Naive thymus-derived CD8-positive, alpha-beta T cell (primary cell): ENCODE results near the gene CCDC33. TPM values are rescaled to one million over a fixed set of nuclear protein-coding genes. Genes with fewer than 3 reads are reported as not detected.

Experiments used
- ATAC-seq, 2 donors: fragments of 150-1000 bp; cut with Tn5 transposase in 1 of 2; sonication (Bioruptor Pico), chemical (Tn5 transposase) in 1 of 2; 1 replicate in 1 of 2; 2 replicates in 1 of 2; pipeline ENCODE4 v1.10.0; 2021; ENCODE audit warnings: mild to moderate bottlenecking in 2 of 2, moderate library complexity in 2 of 2
- POLR2A ChIA-PET: fragments of 350-600 bp; sonication (Branson Sonifier 250); formaldehyde crosslinking; loops from one replicate; lab custom pipeline; 2021; ENCODE audit warnings: antibody characterized with exemption; lab: Charles Lee
- DNase-seq, 10 donors: peaks; one replicate each; pipeline versions ENCODE4 v3.0.0 to v3.0.0-alpha.2; 2020 to 2022
- H3K27ac Mint-ChIP-seq, 10 donors: one replicate each; pipeline ENCODE4 v1.8.0; 2020 to 2022; ENCODE audit warnings: mild to moderate bottlenecking in 10 of 10, mixed read lengths in 10 of 10, moderate library complexity in 4 of 10, inconsistent platforms in 1 of 10
- H3K27me3 Mint-ChIP-seq, 5 donors: one replicate each; pipeline ENCODE4 v1.8.0; 2021 to 2022; ENCODE audit warnings: mixed read lengths in 5 of 5
- H3K36me3 Mint-ChIP-seq, 3 donors: one replicate each; pipeline ENCODE4 v1.8.0; 2020 to 2022; ENCODE audit warnings: mixed read lengths in 3 of 3, mild to moderate bottlenecking in 2 of 3, inconsistent platforms in 1 of 3
- H3K4me1 Mint-ChIP-seq, 4 donors: one replicate each; pipeline ENCODE4 v1.8.0; 2021 to 2022; ENCODE audit warnings: mixed read lengths in 4 of 4
- H3K4me3 Mint-ChIP-seq, 10 donors: one replicate each; pipeline ENCODE4 v1.8.0; 2020 to 2022; ENCODE audit warnings: mild to moderate bottlenecking in 10 of 10, mixed read lengths in 10 of 10, moderate library complexity in 6 of 10, inconsistent platforms in 1 of 10
- H3K9me3 Mint-ChIP-seq, 9 donors: one replicate each; pipeline ENCODE4 v1.8.0; 2020 to 2022; ENCODE audit warnings: mixed read lengths in 9 of 9, mild to moderate bottlenecking in 3 of 9, inconsistent platforms in 1 of 9, moderate library complexity in 1 of 9
- polyA plus RNA-seq, 3 donors: library from polyadenylated mRNA; unstranded; fragments of 300-500 nt; fragmentation: Illumina TruSeq; gene quantifications; one replicate each; pipeline ENCODE4 v1.2.3, GENCODE V29; 2021
- total RNA-seq, 8 experiments: library from RNA in 2 of 8; stranded (reverse) in 2 of 8; gene quantifications; one replicate each; pipeline ENCODE4 v1.2.3 and lab custom pipeline; 2021 to 2026

CCDC33 gene
- total and polyA plus RNA-seq, 5 experiments from 2014 or later, result not detected

GRCh38 chr15:74305687-74306086 is 69.6 kb downstream of the CCDC33 start:
- H3K27ac Mint-ChIP-seq, result peak overlapping the region in 1 of 10 donors; percentile 59
- H3K4me1 Mint-ChIP-seq, result peaks cover 0 to 14% (median 5%) of the 10 kb centered on the region in 4 donors
- no peak for DNase-seq
- no peak for ATAC-seq
- no peak overlapping the region for H3K4me3 Mint-ChIP-seq
- H3K36me3 Mint-ChIP-seq, result no peaks in the 10 kb centered on the region
- H3K9me3 Mint-ChIP-seq, result no peaks in the 10 kb centered on the region
- H3K27me3 Mint-ChIP-seq, result peaks cover 7 to 56% (median 36%) of the 10 kb centered on the region in 5 donors
- POLR2A ChIA-PET, result interaction anchor here (1.5 kb wide), 1 partner anchor 14 kb away, joined by 3 read pairs; no protein-coding TSS in a partner anchor

- ATAC-seq (no peak), DNase-seq (no peak)
- H3K27ac Mint-ChIP-seq, result no peak overlapping the region
- H3K27me3 Mint-ChIP-seq, result peaks cover 7 to 45% (median 28%) of the 10 kb centered on the region in 5 donors
- H3K4me3 Mint-ChIP-seq, result no peak overlapping the region
- POLR2A ChIA-PET, result no interaction called here
- H3K9me3 Mint-ChIP-seq, result no peaks in the 10 kb centered on the region
- H3K36me3 Mint-ChIP-seq, result no peaks in the 10 kb centered on the region
- H3K4me1 Mint-ChIP-seq, result peaks cover 4 to 14% (median 8%) of the 10 kb centered on the region in 4 donors
Observed at GRCh38 chr15:74306781-74307217, 70.7 kb downstream of the CCDC33 start.

GRCh38 chr15:74307827-74308811 is 72.0 kb downstream of the CCDC33 start:
- DNase-seq (peak in 5 of 10 donors; percentile 20 to 48 (median 41)), ATAC-seq (peak; percentile 68 to 70)
- Mint-ChIP-seq H3K9me3 (no peaks in the 10 kb centered on the region), H3K4me3 (no peak overlapping the region), H3K27me3 (peaks cover 7 to 32% (median 20%) of the 10 kb centered on the region in 5 donors), H3K36me3 (no peaks in the 10 kb centered on the region), H3K27ac (peak overlapping the region in 2 of 10 donors; percentile 38 to 54), H3K4me1 (peaks cover 7 to 20% (median 13%) of the 10 kb centered on the region in 4 donors)
- POLR2A ChIA-PET, result interaction anchor here (0.8 to 1.1 kb wide), 2 partner anchors 20 to 260 kb away, joined by 3 read pairs; no protein-coding TSS in a partner anchor

- DNase-seq, result no peak
- Mint-ChIP-seq H3K27me3 (peaks cover 0 to 4% (median 0%) of the 10 kb centered on the region in 5 donors), H3K9me3 (no peaks in the 10 kb centered on the region), H3K4me1 (peaks cover 22 to 54% (median 46%) of the 10 kb centered on the region in 4 donors), H3K36me3 (no peaks in the 10 kb centered on the region), H3K4me3 (no peak overlapping the region), H3K27ac (peak overlapping the region in 4 of 10 donors; percentile 3 to 60 (median 32))
- POLR2A ChIA-PET, result no interaction called here
- no peak for ATAC-seq
Observed at GRCh38 chr15:74311734-74312444, 75.8 kb downstream of the CCDC33 start.

GRCh38 chr15:74312445-74313007 is 76.4 kb downstream of the CCDC33 start:
- ATAC-seq (no peak), DNase-seq (no peak)
- peak overlapping the region in 3 of 10 donors; percentile 56 to 60 (median 57) for H3K27ac Mint-ChIP-seq
- no peaks in the 10 kb centered on the region for H3K27me3 Mint-ChIP-seq
- POLR2A ChIA-PET, result no interaction called here
- H3K36me3 Mint-ChIP-seq, result no peaks in the 10 kb centered on the region
- H3K4me3 Mint-ChIP-seq, result peak overlapping the region in 1 of 10 donors; percentile 35
- H3K9me3 Mint-ChIP-seq, result no peaks in the 10 kb centered on the region
- peaks cover 27 to 61% (median 52%) of the 10 kb centered on the region in 4 donors for H3K4me1 Mint-ChIP-seq

- Mint-ChIP-seq H3K36me3 (no peaks in the 10 kb centered on the region), H3K4me1 (peaks cover 31 to 71% (median 60%) of the 10 kb centered on the region in 4 donors), H3K27me3 (no peaks in the 10 kb centered on the region), H3K27ac (peak overlapping the region in 8 of 10 donors; percentile 19 to 96 (median 83)), H3K9me3 (no peaks in the 10 kb centered on the region), H3K4me3 (peak overlapping the region in 8 of 10 donors; percentile 9 to 81 (median 36))
- DNase-seq, result no peak
- POLR2A ChIA-PET, result interaction anchor here (0.9 to 2.5 kb wide), 2 partner anchors 9 to 14 kb away, joined by 3 to 10 read pairs; no protein-coding TSS in a partner anchor
- ATAC-seq, result no peak
Observed at GRCh38 chr15:74313889-74314288, 77.8 kb downstream of the CCDC33 start.

- POLR2A ChIA-PET, result interaction anchor here (0.7 to 2.5 kb wide), 8 partner anchors 8 to 1325 kb away, joined by 3 to 10 read pairs (median 4); partner anchors contain the start of genes ARID3B and IMP3
- Mint-ChIP-seq H3K36me3 (no peaks in the 10 kb centered on the region), H3K4me1 (peaks cover 32 to 81% (median 70%) of the 10 kb centered on the region in 4 donors), H3K9me3 (no peaks in the 10 kb centered on the region), H3K27me3 (no peaks in the 10 kb centered on the region), H3K27ac (peak overlapping the region; percentile 58 to 96 (median 85)), H3K4me3 (peak overlapping the region; percentile 42 to 86 (median 76))
- ATAC-seq (peak; percentile 75 to 77), DNase-seq (peak; percentile 21 to 77 (median 53))
Observed at GRCh38 chr15:74314795-74315438, 78.8 kb downstream of the CCDC33 start.

GRCh38 chr15:74315626-74316025 is 79.5 kb downstream of the CCDC33 start:
- ATAC-seq (peak; percentile 29 to 55), DNase-seq (peak in 5 of 10 donors; percentile 12 to 31 (median 20))
- POLR2A ChIA-PET, result interaction anchor here (0.9 to 2.5 kb wide), 6 partner anchors 12 to 1136 kb away, joined by 3 to 10 read pairs (median 4); partner anchors contain the start of gene ARID3B
- Mint-ChIP-seq H3K27ac (peak overlapping the region; percentile 69 to 96 (median 85)), H3K4me1 (peaks cover 35 to 88% (median 75%) of the 10 kb centered on the region in 4 donors), H3K36me3 (no peaks in the 10 kb centered on the region), H3K4me3 (peak overlapping the region; percentile 66 to 86 (median 78)), H3K27me3 (no peaks in the 10 kb centered on the region), H3K9me3 (no peaks in the 10 kb centered on the region)

GRCh38 chr15:74316141-74316540 is 80.0 kb downstream of the CCDC33 start:
- DNase-seq (no peak), ATAC-seq (no peak)
- H3K4me1 Mint-ChIP-seq, result peaks cover 34 to 88% (median 77%) of the 10 kb centered on the region in 4 donors
- POLR2A ChIA-PET, result interaction anchor here (1.2 to 2.5 kb wide), 4 partner anchors 12 to 1136 kb away, joined by 4 to 10 read pairs (median 5); no protein-coding TSS in a partner anchor
- no peaks in the 10 kb centered on the region for H3K9me3 Mint-ChIP-seq
- no peaks in the 10 kb centered on the region for H3K27me3 Mint-ChIP-seq
- H3K27ac Mint-ChIP-seq, result peak overlapping the region in 9 of 10 donors; percentile 60 to 96 (median 84)
- peak overlapping the region in 6 of 10 donors; percentile 36 to 81 (median 67) for H3K4me3 Mint-ChIP-seq
- H3K36me3 Mint-ChIP-seq, result no peaks in the 10 kb centered on the region

GRCh38 chr15:74317820-74318375 is 81.8 kb downstream of the CCDC33 start:
- H3K9me3 Mint-ChIP-seq, result no peaks in the 10 kb centered on the region

More at GRCh38 chr15:74317820-74318375, 81.8 kb downstream of the CCDC33 start:
- Mint-ChIP-seq H3K4me3 (peak overlapping the region in 5 of 10 donors; percentile 2 to 54 (median 32)), H3K27me3 (no peaks in the 10 kb centered on the region), H3K4me1 (peaks cover 31 to 80% (median 71%) of the 10 kb centered on the region in 4 donors), H3K36me3 (no peaks in the 10 kb centered on the region), H3K27ac (peak overlapping the region in 9 of 10 donors; percentile 62 to 96 (median 87))
- ATAC-seq (no peak), DNase-seq (no peak)
- POLR2A ChIA-PET, result interaction anchor here (0.6 to 0.7 kb wide), 3 partner anchors 17 to 527 kb away, joined by 3 to 6 read pairs (median 4); no protein-coding TSS in a partner anchor
